Activated T-helper 1 cell treated with Interleukin-2 at 50 U/mL for 16 hours (primary cell): ENCODE results near the gene MTG2.
A peak's percentile ranks its signal among the peaks of the same experiment; 100 is the strongest.
"Not testable (repeated sequence)": the region's sequence is repeated elsewhere in the genome, so short reads cannot be mapped to it uniquely, and the experiment has no call there.

Experiments used
- DNase-seq: peaks from one replicate; pipeline ENCODE4 v3.0.0-alpha.2; 2020; ENCODE audit warnings: low read depth

MTG2 gene

DNA sequence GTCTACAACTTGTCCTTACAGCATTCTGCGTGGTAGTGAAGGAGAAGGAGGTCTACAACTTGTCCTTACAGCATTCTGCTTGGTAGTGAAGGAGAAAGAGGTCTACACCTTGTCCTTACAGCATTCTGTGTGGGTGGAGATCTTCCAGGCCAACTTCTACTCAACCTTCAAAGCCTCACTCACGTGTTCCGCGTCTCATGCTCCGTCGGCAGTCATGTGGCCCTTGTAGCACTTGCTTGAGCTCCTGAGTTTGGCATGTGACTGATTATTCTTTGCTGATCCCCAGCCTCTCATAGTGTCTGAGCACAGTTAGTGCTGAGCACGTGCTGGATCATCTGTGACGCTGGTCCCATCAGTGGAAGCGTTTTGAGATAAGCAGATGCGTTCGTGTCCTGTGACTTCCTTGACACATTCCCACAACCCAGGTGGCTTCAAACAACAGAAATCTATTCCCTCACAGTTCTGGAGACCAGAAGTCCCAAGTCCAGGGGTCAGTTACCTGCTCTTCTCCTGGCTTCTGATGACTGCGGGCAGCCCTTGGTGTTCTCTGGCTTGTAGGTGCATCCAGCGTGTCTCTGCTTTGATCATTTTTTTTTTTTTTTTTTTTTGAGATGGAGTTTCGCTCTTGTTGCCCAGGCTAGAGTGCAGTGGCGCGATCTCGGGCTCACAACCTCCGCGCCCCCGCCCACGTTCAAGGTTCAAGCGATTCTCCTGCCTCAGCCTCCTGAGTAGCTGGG is 36.6 kb upstream of the MTG2 start:
- DNase-seq, result no peak

GRCh38 chr20:62147125-62147524 is 35.7 kb upstream of the MTG2 start:
- DNase-seq, result no peak

GRCh38 chr20:62147528-62147927 is 35.3 kb upstream of the MTG2 start:
- DNase-seq, result no peak

- DNase-seq, result not testable (repeated sequence)
Observed at GRCh38 chr20:62148383-62148782, 34.4 kb upstream of the MTG2 start.

DNA sequence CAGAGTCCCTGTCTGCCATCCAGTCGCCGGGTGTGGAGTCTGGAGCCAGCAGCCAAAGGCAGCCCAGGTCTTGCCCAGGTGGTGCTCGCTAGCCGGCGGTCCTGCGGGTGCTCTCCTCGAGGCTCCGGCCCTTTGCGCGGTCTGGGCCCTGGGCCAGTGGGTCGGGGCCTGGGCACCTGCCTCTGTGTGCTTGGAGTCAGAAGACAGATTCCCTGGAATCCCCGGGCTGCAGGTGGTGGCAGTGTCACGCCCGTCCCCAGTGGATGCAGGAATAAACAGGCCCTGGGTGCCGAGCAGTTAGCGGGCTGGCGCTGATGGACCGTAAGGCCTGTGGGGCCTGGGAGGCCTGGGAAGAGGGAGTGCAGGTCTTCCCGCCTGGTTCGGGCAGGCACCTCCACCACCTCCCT is 33.9 kb upstream of the MTG2 start:
- no peak for DNase-seq

GRCh38 chr20:62149532-62150309 is 33.1 kb upstream of the MTG2 start:
- DNase-seq, result no peak

DNA sequence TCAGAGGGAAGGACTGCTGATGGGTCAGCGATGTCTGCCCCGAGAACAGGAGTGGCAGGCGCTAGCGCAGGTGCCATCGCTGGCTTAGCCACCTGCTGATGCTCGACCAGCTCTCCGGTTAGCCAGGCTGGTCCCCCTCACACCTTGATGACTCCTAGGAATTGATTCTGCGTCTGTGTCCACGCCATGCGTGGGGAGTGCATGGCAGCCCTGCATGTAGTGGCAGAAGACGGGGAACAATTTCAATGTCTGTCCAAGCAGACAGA is 32.6 kb upstream of the MTG2 start:
- DNase-seq, result no peak

- DNase-seq, result no peak
Observed at GRCh38 chr20:62151225-62151624, 31.6 kb upstream of the MTG2 start.

- DNase-seq, result no peak
Observed at GRCh38 chr20:62151835-62152364, 30.9 kb upstream of the MTG2 start.

- no peak for DNase-seq
Observed at GRCh38 chr20:62155428-62156253, 27.2 kb upstream of the MTG2 start.

DNA sequence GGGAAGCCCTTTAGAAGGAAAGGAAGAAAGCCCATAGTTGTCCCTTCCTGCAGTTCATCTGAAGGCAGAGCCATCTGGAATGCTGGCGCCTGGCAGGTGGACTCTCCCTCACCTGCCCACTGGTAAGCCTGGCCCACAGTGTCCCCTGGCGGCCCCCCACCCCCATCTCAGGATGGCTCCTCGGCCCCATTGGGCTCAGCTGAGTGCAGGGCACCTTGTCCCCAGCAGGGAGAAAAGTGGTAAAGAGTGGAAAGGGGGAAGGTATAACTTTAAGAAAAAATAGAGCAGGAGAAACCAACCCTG is 26.6 kb upstream of the MTG2 start:
- DNase-seq, result no peak

GRCh38 chr20:62156592-62157386 is 26.0 kb upstream of the MTG2 start:
- DNase-seq, result peak; percentile 53

DNA sequence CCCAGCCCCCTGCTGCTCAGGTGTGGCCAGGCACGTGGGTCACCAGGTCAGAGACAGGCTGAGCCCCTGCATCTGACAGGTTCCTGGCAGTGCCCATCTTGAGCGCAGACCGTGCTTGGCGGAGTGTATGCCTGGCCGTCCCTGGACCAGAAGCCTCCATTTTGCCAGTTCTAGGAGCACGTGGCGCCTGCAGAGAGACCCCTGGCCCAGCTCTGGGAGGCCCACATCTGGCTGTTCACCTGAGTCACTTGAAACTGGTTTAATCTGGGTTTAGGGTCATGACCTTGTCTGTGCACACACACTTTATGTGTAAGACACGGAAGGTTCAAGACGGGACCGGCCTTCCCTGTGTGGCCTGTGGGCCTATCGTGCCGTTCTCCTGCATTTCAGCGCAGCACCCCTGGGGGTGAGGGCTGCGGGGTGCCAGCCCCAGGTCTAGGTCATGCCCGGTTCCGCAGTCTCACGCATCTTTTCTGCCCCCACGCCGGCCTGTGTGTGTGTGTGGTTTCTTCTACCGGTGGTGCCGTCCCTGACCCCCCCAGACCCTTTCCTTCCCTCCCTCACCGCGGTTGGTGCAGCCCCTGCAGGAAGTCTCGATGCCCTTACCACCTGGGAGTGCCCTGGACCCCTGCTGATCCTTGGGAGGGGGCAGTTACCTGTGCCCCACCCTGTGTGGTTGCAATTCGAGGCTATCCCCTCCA is 25.3 kb upstream of the MTG2 start:
- DNase-seq, result no peak

- no peak for DNase-seq
Observed at GRCh38 chr20:62158088-62158400, 24.8 kb upstream of the MTG2 start.

GRCh38 chr20:62158541-62158940 is 24.3 kb upstream of the MTG2 start:
- DNase-seq, result no peak

DNA sequence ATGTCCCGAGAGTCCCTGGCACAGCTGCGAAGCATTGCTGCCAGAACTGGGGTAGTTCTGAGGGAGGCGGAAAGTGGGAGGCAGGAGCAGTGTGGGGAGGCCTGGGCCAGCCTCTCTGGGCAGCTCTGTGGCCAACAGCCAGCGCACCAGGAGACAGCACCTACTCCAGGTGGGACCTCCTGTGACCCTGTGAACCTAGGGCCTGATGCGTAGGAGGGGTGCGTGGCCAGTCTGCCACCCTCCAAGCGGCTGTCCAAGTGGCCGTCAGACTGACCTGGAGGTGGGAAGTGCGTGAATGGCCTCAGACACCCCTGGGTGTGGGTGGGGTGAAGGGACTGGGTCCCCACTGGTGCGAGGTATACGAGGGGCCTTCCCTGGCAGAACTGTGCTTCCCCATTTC is 23.8 kb upstream of the MTG2 start:
- DNase-seq, result no peak

DNA sequence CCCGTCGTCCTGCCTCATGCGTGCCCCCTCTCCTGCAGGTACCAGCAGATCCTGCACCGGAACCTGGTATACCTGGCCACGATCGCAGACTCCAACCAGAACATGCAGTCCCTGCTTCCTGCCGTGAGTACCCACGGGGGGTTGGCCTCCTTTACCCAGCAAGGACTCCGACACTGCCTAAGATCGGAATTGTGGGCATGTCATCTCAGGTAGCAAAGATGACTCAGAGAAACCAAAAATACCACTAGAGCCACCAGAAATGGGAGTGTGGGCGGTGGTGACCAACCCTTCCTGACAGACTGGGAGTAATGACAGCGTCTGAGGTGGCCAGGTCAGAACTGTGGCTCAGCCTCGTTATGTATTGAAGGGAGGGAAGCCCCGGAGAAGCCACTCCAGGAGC is 23.0 kb upstream of the MTG2 start:
- DNase-seq, result no peak

DNA sequence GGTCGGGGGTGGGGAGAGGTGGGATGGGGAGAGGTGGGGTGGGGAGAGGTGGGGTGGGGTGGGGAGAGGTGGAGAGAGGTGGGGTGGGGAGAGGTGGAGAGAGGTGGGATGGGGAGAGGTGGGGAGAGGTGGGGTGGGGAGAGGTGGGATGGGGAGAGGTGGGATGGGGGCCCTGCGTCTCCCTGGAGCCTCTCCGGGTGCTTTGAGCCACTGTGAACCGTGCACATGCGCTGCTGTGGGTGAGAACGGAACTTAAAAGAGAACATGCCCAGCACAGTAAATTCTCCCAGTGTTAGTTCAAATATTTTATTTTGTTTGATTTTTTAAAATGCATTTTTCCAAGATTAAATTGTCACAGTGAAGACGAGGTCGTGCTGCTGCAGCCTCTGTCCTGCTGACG is 22.6 kb upstream of the MTG2 start:
- no peak for DNase-seq

DNA sequence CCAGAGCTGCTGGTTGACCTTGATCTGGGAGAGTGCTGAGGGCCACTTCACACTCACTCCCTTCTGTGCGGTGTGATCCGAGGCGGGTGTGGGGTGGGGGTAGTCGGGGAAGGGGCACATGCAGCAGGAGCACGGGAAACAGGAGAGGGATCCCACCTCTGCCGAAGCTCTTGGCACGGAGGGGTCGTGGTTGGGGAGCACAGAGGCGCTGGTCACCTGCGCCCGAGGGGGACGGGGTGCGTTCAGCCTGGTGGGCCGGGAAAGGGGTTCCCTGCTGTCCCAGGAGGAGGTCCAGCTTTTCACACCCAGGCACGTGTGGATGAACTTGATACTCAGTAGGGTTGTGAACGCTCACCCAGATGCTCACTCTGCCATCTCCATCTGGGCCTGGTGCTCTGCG is 22.0 kb upstream of the MTG2 start:
- no peak for DNase-seq

DNA sequence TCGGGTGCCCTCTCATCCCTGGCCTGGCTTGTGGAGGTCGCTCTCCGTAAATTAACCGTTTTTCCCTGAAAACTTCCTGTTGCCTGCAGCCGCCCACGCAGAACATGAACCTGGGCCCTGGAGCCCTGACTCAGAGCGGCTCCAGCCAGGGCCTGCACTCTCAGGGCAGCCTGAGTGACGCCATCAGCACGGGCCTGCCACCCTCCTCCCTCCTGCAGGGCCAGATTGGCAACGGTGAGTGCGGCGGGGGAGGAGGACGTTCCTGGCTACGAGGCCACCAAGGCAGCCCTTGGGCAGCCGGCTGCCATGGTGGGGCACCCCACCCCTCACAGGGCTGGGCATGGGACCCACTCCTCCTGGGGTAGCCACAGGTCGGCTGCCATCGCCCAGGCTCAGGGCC is 21.5 kb upstream of the MTG2 start:
- no peak for DNase-seq

GRCh38 chr20:62162765-62163484 is 19.9 kb upstream of the MTG2 start:
- no peak for DNase-seq
